ENCODE data around the gene RRAGD.

The RRAGD gene

GRCh38 chr6:89339565-89339964 lies 72.5 kb downstream of the RRAGD start:
- no peak for DNase-seq (ENCODE audit: low read depth)

DNA sequence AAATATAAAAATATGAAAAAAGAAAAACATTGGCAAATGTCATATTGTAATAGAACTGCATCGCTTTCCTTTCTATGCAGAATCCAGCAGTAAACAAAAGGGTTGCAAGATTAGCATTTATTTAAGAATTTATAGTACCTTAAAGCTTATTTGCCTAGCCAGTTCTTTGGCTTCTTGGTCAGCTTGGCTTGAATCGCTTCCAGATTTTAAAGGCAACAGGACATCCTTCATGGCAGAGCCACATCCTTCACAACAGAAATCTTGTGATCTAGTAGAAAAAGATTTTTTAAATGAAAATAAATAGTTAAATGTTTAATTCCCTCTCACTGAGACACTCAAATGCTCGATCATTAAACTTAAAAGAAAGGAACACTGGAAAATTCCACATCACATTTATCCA lies 76.9 kb downstream of the RRAGD start:
- DNase-seq (ENCODE audit: low read depth): no peak

GRCh38 chr6:89330910-89331309 lies 81.2 kb downstream of the RRAGD start:
- no peak for DNase-seq (ENCODE audit: low read depth)

DNA sequence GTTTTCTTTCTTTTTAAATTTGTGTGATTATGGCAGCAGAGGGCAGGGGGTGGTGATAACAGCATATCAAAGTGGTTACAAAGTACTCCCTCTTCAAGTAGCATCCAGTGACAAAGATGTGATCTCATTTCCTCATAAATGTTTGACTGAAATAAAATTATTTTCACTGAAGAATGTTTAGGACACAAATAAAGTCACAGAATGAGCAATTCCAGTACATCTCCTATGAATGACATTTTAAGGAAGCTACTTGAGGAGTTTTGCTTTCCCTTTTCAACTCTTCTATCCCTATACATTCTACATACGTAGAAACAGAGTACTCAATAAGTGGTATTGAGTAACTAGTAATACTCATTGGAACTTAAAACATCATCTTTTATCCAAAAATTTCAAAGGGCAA lies 83.1 kb downstream of the RRAGD start:
- no peak for DNase-seq (ENCODE audit: low read depth)

GRCh38 chr6:89324304-89324703 lies 87.8 kb downstream of the RRAGD start:
- DNase-seq (ENCODE audit: low read depth): no peak

DNA sequence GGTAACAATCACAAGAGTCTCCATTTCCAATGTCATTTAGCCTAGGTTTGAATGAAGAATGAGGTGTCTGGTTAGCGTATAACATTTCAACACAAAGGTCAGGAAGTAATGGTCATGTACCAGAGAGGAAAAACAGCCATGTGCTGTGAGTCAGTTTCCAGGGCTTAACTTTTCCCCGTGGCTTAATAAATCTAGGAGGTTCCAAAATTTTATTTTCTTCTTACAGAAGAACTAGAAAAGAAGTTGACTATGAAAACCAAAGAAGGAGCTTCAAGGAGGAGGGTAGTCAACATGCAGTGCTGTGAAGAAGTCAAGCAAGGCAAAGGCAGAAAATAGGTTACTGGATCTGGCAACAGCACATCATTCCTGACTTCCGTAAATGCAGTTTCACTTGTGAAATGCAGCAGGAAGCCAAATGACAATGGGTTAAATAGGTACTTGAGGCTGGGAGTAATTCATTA lies 88.5 kb downstream of the RRAGD start:
- no peak for DNase-seq (ENCODE audit: low read depth)

GRCh38 chr6:89321131-89321970 lies 90.7 kb downstream of the RRAGD start:
- no peak for DNase-seq (ENCODE audit: low read depth)

GRCh38 chr6:89320012-89320559 lies 92.0 kb downstream of the RRAGD start:
- no peak for DNase-seq (ENCODE audit: low read depth)

DNA sequence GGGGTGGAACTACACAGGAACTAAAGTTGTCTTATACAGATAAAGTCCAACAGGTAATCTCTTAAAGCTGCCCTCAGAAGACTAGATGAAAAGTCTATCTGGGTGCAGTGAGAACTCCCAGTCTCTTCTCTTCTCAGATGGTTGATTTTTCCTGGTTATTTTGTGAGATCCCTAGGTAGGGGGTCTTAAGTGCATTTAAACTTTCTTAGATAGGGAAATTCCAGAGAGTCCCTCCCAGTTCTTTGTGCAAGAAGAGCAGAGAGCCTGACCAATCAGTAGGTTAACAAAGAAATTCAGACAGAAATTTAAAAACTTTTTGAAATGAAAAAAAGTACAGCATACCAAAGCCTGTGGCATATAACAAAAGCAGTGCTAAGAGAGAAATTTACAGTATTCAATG lies 95.0 kb downstream of the RRAGD start:
- no peak for DNase-seq (ENCODE audit: low read depth)

GRCh38 chr6:89315249-89315885 lies 96.7 kb downstream of the RRAGD start, which contains the start of gene GABRR2:
Gene GABRR2 (minus strand): TSS chr6:89315299. CDS start chr6:89315165, 134 bp downstream.
- DNase-seq (ENCODE audit: low read depth): no peak

GRCh38 chr6:89314692-89315091 lies 97.4 kb downstream of the RRAGD start:
- DNase-seq (ENCODE audit: low read depth): no peak

Data from GM04504 (cell line).